HG03442 (cell line): ENCODE data around the gene MKS1.

ENCODE experiments used
- ATAC-seq: cut with Tn5 transposase; IDR thresholded peaks from one replicate; pipeline ENCODE4 v1.9.1; 2021; ENCODE audit warnings: mild to moderate bottlenecking, moderate library complexity; ENCODE audit not compliant: unreplicated experiment

The MKS1 gene

GRCh38 chr17:58245428-58246103, 26.5 kb upstream of the MKS1 start:
- no peak for ATAC-seq

GRCh38 chr17:58244963-58245362, 25.9 kb upstream of the MKS1 start:
- no peak for ATAC-seq

- ATAC-seq, result no peak
Observed at GRCh38 chr17:58242171-58242784, 23.2 kb upstream of the MKS1 start.

- ATAC-seq, result no peak
Observed at GRCh38 chr17:58239987-58240386, 20.9 kb upstream of the MKS1 start.

DNA sequence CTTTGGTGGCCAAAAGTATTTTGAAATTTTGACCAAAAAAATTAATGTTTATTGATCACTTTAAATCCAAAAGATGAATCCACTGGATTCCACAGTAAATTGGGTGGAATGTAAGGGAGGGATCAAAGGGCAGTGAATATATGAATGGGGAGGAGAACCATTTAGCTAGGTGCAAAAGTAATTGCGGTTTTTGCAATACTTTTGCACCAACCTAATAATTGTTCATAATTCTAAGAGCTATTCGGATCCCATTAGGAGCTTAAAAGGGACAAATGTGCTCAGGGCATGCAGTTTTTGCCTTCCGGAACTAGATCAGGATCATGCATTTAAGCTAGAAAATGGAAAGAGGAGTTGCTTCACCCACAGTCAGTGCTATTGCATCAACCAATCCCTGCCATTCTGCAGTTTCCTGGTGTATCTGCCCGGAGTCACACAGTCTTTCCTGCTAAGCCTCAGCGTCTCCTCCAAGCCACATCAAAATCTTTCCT, 19.1 kb upstream of the MKS1 start, which contains the start of gene LPO:
Gene LPO, plus strand, starts transcription at position 438 of the 488 bp plus-strand sequence. CDS start 4,396 bp downstream, outside the sequence.
- ATAC-seq, result no peak

GRCh38 chr17:58236394-58236793, 17.3 kb upstream of the MKS1 start:
- no peak for ATAC-seq

DNA sequence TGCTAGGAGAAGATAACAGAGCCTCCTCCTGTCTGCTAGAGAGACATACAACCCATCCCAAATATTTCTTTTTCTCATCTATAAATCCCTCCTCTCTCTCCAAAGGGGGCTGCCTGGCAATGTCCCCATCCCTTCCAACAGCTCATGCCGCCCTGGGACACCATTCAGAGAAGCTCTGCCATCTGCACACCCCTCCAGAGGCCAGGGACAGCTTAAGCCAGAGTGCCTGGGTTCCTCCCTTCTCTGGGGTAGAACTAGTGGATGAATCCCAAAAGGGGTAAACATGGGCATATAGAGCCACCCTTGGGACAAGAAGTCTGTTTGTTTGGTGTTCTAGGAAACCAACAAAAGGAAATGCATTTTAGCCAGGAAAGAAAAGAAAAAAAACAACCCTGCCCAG, 16.8 kb upstream of the MKS1 start:
- no peak for ATAC-seq

GRCh38 chr17:58234512-58234911, 15.5 kb upstream of the MKS1 start:
- ATAC-seq, result no peak

GRCh38 chr17:58233543-58233942, 14.5 kb upstream of the MKS1 start:
- ATAC-seq, result peak; percentile 47

DNA sequence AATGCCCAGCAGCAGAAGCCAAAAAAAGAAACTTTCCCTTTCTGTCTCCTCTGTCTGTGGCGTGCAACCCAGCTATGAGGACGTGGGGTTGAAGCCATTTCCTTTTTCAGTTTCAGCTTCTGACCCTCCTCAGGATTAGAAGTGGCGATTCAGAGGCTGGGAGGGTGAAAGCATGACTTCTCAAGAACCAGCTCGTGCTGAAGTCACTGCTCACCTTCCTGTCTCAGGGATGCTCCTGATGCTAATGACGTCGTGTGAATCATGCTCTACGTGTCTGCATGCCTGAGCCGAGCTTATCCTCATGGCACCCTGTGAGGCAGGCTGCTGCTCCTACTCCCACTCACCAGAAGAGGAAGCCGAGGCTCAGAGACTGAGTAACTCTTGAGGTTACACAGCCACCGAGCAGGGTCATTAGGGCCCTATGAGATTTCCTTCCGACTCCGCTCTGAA, 13.7 kb upstream of the MKS1 start:
- peak; percentile 74 for ATAC-seq

DNA sequence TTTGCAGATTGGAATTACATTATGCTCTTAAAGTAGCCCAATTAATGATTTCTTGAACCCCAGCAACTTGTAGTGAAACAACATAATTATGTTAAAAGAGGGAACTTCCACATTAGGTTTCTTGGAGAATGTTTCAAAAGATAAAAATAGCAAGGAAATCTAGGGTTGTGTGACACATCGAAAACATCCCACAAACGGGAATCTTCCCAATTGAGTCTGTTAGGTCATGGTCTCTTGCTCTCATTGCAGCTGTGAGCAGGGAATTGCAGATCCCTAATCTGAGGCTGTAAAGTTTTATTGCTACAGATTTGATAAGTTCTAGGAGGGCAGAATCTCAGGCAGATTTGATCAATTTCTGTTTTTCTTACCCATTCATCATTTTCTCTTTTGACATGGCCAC, 12.6 kb upstream of the MKS1 start:
- ATAC-seq, result no peak

- no peak for ATAC-seq
Observed at GRCh38 chr17:58229881-58230280, 10.8 kb upstream of the MKS1 start.

- no peak for ATAC-seq
Observed at GRCh38 chr17:58229384-58229783, 10.3 kb upstream of the MKS1 start.

GRCh38 chr17:58228679-58229078, 9.6 kb upstream of the MKS1 start:
- no peak for ATAC-seq

DNA sequence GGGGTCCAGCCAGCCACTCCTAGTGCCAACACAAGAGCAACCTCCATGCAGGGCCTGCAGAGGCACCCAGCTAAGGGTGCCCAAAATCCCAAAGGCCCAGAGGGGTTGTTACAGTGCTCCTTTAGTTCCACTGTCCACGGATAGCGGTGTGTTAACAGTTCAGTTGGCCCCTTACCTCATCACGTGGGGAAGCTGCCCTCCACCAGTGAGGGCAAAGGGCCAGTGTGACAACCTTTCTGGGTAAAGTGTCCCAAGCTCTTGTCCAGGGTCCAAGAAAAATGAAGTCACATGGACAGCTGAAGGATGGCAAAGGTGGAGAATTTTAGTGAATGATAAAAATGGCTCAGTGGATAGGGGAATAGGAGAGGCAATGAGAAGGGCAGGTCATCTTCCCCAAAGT, 8.7 kb upstream of the MKS1 start:
- ATAC-seq, result no peak

GRCh38 chr17:58224315-58224714, 5.3 kb upstream of the MKS1 start:
- no peak for ATAC-seq

GRCh38 chr17:58219789-58220183, 731 bp upstream of the MKS1 start:
- no peak for ATAC-seq

DNA sequence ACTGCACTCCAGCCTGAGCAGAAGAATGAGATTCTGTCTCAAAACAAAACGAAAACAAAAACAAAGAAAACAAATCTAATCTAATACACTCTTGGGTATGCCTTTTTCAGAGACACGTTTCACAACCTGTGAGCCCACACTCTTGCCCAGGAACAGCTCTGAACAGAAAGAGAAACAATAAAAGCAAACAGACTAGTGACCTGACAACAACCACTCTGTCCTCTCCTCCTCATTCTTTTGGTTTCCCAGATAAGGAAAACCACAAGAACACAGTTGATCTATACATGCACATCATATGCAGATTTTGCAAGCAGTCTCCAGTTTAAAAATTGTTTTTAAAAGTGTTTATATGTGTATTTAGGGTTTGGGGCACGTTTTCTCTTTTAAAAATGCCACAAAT, 1.3 kb downstream of the MKS1 start:
- ATAC-seq, result no peak

DNA sequence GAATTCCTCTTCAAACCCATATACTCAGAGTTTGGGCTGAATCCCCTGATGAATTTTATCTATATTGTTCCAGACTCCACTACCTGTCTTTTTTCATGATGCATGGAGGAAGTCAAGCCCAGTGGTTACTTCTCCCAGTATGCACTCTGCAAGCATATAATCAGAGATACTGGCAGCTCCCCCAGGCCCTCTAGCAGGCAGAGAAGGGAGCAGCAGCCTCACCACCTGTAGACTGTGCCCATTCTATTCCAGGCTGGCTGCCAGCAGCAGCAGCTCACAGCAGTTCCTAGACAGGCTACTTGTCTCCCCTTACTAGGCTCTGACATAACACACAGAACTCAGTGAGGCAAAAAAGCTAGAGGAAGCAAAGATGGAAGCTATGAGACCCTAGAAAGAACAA, 3.4 kb downstream of the MKS1 start:
- ATAC-seq, result no peak

GRCh38 chr17:58210922-58211321, 8.1 kb downstream of the MKS1 start:
- no peak for ATAC-seq

DNA sequence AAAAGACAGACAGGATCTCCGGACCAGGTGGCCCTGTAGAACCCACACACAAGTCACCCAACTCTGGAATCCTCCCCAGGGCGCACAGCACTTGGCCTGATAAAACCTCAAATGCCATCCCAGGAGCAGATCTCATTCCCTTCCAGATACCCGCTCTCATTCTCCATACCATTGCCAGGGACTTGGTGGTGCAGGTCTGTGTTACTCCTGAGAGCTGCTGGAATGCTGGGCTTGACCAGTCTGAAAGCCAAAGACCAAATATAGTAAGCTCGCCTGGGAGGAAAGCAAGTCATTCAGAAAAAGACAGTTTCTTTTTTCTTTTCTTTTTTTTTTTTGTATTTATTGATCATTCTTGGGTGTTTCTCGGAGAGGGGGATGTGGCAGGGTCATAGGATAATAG, 10.7 kb downstream of the MKS1 start:
- ATAC-seq, result no peak

- no peak for ATAC-seq
Observed at GRCh38 chr17:58207451-58207850, 11.6 kb downstream of the MKS1 start.

DNA sequence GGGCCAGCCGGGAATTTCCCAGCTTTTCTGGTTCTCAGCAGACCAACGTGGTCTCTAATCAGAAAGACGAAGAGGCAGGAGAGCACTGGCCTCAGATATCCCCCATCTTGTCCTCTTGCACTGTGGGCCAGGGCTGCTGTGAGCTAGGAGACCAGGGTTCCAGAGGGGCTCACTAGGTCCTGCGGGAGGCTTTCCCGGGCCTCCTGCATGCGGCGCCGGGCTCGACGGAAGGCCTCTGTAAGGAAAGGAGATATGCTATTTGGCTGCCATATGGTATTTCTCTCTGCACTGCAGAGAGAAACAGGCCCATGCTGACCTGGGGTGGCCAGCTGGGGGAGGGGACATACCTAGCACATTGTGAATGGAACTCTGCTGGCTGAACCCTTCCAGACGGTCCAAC, 13.1 kb downstream of the MKS1 start:
- ATAC-seq, result no peak
